Nephron progenitor cell (in vitro differentiated cells): Measurements from ENCODE around the gene LTC4S.
A peak's percentile ranks its signal among the peaks of the same experiment; 100 is the strongest.

Source experiments
- DNase-seq: peaks from one replicate; pipeline ENCODE4 v3.0.0; 2021
- H3K27ac Mint-ChIP-seq: 2 replicates; pipeline ENCODE4 v1.8.0; 2021; ENCODE audit warnings: mild to moderate bottlenecking, moderate library complexity, mixed read lengths
- H3K27me3 Mint-ChIP-seq: 2 replicates; pipeline ENCODE4 v1.8.0; 2021; ENCODE audit warnings: mild to moderate bottlenecking, low read depth, mixed read lengths; ENCODE audit not compliant: poor library complexity
- H3K36me3 Mint-ChIP-seq: 2 replicates; pipeline ENCODE4 v1.8.0; 2021; ENCODE audit warnings: low read depth, mixed read lengths
- H3K4me1 Mint-ChIP-seq: 2 replicates; pipeline ENCODE4 v1.8.0; 2021; ENCODE audit warnings: mixed read lengths
- H3K4me3 Mint-ChIP-seq: 2 replicates; pipeline ENCODE4 v1.8.0; 2021; ENCODE audit warnings: mild to moderate bottlenecking, moderate library complexity, mixed read lengths
- H3K9me3 Mint-ChIP-seq: 2 replicates; pipeline ENCODE4 v1.8.0; 2021; ENCODE audit warnings: mild to moderate bottlenecking, moderate library complexity, mixed read lengths
- TF ChIP-seq, protein P1 (sequence below): fragments of 200-600 bp; sonication (generic); IDR thresholded peaks from 2 replicates; pipeline ENCODE4 v1.5.0; 2021; ENCODE audit warnings: antibody characterized with exemption

The LTC4S gene

DNA sequence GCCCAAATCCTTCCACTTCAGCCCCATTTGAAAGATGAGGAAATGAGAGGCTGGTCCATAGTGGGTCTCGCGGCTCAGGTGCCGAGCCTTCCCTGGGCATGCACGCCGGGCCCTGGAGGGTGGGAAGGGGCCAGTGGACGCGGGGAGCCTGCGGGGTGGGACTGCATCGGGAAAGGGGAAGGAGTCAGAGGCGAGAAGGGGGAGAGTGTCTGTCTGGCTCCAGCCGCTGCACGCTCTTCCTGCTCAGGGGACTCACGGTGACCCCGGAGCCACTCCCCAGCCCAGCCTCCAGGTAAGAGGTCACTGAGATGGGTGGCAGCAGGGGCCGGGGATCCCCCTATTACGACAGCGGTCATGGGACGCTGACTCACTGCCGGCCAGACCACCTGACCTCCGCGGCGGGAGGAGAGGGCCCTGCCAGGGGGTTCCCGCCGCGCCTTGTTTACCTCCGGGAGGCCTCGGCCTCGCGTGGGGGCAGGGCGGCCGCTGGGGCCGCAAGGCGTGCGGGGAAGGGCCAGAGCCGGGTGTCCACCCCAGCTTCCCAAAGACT lies 25.0 kb downstream of the LTC4S start:
- Mint-ChIP-seq H3K4me1 (peaks cover 43% of the 10 kb centered on the region), H3K27ac (no peak overlapping the region), H3K27me3 (peaks cover 16% of the 10 kb centered on the region), H3K36me3 (peaks cover 18% of the 10 kb centered on the region), H3K9me3 (no peaks in the 10 kb centered on the region), H3K4me3 (peak overlapping the region; percentile 34)
- peak; percentile 57 for DNase-seq
- TF ChIP-seq, protein P1, sequence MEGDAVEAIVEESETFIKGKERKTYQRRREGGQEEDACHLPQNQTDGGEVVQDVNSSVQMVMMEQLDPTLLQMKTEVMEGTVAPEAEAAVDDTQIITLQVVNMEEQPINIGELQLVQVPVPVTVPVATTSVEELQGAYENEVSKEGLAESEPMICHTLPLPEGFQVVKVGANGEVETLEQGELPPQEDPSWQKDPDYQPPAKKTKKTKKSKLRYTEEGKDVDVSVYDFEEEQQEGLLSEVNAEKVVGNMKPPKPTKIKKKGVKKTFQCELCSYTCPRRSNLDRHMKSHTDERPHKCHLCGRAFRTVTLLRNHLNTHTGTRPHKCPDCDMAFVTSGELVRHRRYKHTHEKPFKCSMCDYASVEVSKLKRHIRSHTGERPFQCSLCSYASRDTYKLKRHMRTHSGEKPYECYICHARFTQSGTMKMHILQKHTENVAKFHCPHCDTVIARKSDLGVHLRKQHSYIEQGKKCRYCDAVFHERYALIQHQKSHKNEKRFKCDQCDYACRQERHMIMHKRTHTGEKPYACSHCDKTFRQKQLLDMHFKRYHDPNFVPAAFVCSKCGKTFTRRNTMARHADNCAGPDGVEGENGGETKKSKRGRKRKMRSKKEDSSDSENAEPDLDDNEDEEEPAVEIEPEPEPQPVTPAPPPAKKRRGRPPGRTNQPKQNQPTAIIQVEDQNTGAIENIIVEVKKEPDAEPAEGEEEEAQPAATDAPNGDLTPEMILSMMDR, result no peak

DNA sequence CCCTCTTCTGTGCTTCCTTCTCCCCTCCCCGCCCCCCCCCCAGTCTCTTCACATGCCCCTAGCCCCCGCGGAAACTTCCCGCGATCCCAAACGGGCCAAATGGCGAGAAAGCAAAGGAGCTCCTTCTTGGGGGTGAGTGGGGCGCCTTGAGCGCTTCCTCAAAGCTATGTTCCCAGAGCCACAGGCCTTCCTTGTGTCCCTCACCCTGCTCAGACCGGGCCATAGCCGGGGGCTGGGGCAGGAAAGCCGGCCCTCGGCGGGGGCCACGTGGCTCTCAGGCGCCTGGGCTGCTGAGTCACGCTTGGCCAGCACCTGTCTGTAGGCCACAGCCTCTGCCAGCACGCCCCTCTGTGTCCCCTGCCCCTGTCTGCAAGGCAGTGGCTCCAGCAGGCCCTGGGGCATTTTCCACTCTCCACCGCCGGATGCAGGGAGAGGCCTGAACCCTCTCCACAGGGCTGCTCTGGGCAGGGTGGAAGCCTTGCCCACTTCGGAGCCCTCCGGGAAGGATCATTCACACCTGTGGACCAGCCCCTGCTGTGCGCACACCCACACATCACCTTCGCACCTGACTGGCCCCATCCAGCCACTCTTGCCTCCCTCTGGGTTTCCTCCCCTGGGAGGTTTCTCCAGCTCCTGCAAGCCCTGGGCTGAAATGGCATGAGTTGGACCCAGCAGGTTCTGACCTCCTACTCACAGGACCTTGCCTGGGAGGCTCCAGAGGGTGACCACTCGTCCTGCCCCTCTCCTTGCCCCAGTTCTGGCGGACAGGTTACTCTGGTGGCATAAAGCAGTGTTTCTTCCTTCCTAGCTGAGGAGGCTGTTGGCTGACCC lies 25.7 kb downstream of the LTC4S start:
- H3K9me3 Mint-ChIP-seq, result no peaks in the 10 kb centered on the region
- H3K27me3 Mint-ChIP-seq, result peaks cover 16% of the 10 kb centered on the region
- DNase-seq, result peak; percentile 52
- peak overlapping the region; percentile 74 for H3K4me3 Mint-ChIP-seq
- H3K27ac Mint-ChIP-seq, result peak overlapping the region; percentile 78
- TF ChIP-seq, protein P1, result no peak
- H3K36me3 Mint-ChIP-seq, result peaks cover 14% of the 10 kb centered on the region
- H3K4me1 Mint-ChIP-seq, result peaks cover 43% of the 10 kb centered on the region

DNA sequence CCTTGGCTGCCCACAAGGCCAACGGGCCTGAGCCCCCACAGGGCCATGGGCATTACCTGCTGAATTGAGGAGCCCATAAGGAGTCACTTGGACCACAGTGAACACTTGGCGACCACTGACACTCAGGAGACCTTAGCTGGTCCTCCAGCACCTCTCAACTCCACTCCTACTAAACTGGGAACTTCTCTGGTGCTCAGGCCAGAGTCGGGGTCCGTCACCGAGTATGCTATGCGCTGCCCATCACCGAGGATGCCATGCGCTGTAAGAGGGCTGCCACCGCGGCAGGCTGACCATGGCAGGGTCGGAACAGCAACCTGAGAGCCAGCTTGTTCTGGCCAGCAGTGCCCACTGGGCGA lies 26.3 kb downstream of the LTC4S start:
- TF ChIP-seq, protein P1, result no peak
- DNase-seq, result no peak
- Mint-ChIP-seq H3K27me3 (peaks cover 16% of the 10 kb centered on the region), H3K4me3 (peak overlapping the region; percentile 74), H3K9me3 (no peaks in the 10 kb centered on the region), H3K36me3 (peaks cover 14% of the 10 kb centered on the region), H3K4me1 (peaks cover 43% of the 10 kb centered on the region), H3K27ac (peak overlapping the region; percentile 78)

DNA sequence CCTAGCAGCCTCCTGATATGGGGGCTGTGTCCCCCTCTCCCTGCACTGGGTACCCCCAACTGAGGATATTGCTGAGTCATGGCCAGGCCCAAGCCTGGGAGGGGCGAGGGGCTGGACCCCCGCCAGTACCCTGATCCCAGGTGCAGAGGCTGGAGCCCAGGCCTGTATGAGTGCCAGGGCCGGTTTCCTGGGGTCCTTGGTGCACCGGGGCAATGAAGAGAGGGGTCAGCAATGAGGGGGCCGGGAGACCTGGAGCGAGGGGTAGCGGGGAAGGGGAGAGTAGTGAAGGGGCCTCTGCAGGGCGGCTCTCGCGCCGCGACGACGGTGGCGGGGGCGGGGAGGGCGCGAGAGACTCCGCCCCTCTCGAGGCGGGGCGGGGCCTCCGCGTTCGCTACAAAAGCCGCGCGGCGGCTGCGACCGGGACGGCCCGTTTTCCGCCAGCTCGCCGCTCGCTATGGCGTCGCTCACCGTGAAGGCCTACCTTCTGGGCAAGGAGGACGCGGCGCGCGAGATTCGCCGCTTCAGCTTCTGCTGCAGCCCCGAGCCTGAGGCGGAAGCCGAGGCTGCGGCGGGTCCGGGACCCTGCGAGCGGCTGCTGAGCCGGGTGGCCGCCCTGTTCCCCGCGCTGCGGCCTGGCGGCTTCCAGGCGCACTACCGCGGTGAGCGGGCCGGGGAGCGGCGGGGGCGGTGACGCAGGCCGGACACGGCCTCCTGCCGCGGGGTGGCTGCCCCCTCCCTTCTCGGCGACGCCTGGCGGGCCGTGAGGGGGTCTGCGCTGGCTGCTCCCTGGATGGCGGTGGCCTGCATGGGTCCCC lies 26.9 kb downstream of the LTC4S start, which contains the start of gene SQSTM1:
Gene SQSTM1 (plus strand): TSS at position 423 of the 815 bp plus-strand sequence. CDS start 32 bp downstream, at position 455.
- TF ChIP-seq, protein P1, result no peak
- Mint-ChIP-seq H3K4me1 (peaks cover 41% of the 10 kb centered on the region), H3K27me3 (peaks cover 16% of the 10 kb centered on the region), H3K4me3 (peak within 1 kb of the TSS; percentile 89), H3K36me3 (peaks cover 17% of the 10 kb centered on the region), H3K27ac (peak within 1 kb of the TSS; percentile 81), H3K9me3 (no peaks in the 10 kb centered on the region)
- DNase-seq, result peak; percentile 84

DNA sequence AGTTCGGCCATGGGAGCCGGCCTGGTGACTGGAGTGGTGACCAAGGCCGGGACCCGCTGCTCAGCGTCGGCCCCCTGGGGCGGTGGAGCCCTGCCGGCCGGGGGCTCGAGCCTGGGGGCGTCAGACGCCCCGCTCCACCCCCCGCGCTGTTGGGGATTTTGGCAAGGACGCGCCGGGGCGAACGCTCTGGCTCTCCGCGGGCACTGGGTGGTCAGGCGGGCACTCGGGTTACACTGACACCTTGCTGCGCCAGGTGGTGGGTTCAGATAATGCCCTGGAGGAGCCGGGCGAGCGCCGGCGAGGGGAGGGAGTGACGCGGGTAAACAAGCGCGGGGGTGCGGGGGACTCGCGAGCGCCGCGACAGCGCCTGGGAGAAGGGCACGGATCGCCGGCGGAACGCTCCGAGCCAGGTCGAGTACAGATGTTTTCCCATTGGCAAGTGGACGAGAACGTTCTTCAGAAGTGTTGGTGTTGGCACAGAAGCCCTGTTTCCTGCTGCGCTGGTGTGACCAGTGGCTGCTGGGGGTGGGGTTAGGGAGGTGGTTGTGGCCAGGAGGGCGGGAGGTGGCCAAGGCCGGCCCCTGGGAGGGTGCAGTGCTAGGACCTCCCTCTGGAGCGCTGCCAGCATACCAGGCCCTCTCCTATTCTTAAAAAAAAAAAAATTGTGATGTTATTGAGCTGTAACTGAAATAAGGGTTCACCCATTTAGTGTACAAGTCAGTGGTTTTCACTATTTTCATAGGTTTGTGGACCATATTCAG lies 27.7 kb downstream of the LTC4S start:
- Mint-ChIP-seq H3K27ac (peak overlapping the region; percentile 81), H3K36me3 (peaks cover 22% of the 10 kb centered on the region), H3K9me3 (no peaks in the 10 kb centered on the region), H3K4me1 (peaks cover 39% of the 10 kb centered on the region), H3K4me3 (peak overlapping the region; percentile 89), H3K27me3 (peaks cover 9% of the 10 kb centered on the region)
- peak; percentile 79 for DNase-seq
- TF ChIP-seq, protein P1, result no peak
